Frontal cortex (tissue), 4 donors: ENCODE results near the gene ZBTB7C. TPM values are rescaled to one million over a fixed set of nuclear protein-coding genes. Genes with fewer than 3 reads are reported as not detected.
A peak's percentile ranks its signal among the peaks of the same experiment; 100 is the strongest.
"Not testable (repeated sequence)": the region's sequence is repeated elsewhere in the genome, so short reads cannot be mapped to it uniquely, and the experiment has no call there.

Source experiments
- DNase-seq, 2 donors: peaks; one replicate each; pipeline ENCODE4 v3.0.0; 2012; ENCODE audit warnings: low spot score in 2 of 2
- FAIRE-seq: peaks from 2 replicates; lab custom pipeline; 2012; peaks lifted over from hg19 to GRCh38; lab: Jason Lieb, UNC
- total RNA-seq: library from RNA; depleted of rRNA; stranded (reverse); fragments of >200 nt; gene quantifications from one replicate; pipeline ENCODE4 v1.2.3, GENCODE V29; 2014
- donor health status: control.
- donor health status: control.
- donor health status: control.

The ZBTB7C gene
- total RNA-seq, result 1.6 TPM

DNA sequence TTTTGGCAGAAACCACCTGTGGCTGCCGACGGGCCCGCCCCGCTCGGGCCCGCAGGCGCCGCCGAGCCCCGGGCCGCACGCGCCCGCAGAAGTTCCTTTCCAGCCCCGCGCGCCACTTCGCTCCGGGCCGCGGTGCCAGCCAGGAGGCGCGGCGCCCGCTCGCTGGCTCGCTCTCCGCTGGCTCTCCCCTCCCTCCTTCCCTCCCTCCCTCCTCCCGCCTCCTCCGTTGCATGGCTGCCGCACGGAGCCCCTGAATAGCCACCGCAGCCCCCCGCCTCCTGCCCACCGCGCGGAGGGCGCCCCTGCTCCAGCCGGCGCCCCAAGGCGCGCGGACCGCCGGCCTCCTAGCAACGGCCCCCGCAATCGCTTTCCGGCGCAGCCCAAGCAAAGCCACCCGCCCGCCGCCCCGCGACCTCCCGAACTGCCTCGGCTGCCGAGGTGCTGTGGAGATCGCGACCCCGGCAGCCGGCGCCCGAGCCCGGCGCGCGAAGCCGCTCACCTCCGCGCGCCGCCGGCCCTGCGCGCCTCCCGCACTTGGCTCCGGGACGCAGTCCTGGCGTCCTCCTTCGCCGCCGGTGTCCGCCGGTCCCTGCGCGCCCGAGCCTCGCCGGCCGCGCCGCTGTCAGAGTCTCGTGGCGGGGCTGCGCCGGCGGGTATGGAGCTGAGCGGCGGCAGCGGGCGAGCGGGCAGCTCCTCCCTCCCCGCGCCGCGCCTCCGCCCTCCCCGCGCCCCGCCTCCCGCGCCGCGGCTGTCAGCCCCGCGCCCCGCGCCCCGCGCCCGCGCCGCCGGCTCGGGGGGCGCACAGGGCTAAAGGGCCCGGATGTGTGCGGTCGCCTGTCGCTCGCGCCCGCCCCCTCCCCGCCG lies at the start of gene ZBTB7C:
Gene ZBTB7C (minus strand): TSS at position 657 of the 864 bp plus-strand sequence.
- no peak for FAIRE-seq
- DNase-seq, result peak; percentile 51 to 72

DNA sequence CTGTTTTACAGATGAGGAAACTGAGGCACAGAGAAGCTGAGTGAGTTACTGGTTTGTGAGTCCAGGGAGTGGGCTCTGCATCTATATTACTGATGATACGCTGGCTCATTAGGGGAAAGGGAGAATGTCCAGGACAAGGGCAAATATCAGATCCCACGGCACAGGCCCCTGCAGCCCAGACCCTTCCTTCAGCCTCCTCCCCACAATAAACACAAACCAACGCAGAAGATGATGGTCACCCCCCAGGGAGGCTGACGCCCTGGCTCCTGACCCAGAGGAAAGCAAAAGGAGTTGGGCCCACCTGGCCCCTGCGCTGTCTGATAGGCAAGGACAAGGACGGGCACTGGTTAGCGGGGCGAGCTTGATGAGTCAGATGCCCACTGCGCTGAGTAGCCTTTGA lies 47.7 kb upstream of the ZBTB7C start:
- FAIRE-seq, result no peak
- DNase-seq, result no peak

DNA sequence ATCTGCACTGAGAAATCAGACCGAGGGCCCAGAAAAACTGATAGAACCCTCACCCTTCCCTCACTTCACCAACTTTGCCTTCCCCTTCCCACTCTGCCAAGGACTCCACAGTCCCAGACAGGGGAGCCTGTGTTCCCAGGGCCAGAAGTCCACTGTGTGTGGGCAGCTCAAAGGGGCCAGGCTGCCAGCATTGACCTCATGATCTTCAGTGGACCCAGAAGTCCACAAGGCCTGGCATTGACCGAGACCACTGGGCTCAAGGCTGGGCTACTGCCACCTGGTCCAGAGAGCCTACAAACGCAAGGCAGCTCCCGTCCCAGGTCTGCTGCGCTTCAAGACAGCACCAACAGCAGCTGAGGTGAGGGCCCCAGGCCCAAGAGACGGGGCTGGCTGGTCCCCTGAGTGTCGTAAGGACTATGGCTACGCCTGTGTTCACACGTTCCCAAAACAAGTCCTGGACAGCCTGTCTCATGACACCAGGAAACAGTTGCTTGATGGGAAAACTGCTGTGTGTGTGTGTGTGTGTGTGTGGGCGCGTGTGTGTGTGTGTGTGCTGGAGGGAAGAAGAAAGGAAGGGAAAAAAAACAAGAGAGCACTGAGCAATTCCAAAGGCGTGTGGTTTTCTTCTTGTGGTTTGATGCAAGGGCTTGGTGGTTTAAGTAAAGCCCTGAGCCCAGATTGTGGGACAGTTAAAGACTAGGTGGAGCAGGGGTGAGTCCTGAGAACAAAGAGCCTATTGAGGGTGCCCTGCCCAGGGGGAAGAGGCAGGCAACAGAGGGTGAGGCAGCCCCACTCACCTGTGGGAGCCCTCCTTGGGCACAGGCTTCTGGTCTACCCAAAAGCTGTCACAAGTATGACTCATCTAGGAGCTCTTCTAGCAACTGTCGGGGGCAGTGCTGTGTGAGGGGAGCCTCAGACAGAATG lies 46.6 kb upstream of the ZBTB7C start:
- FAIRE-seq, result no peak

DNA sequence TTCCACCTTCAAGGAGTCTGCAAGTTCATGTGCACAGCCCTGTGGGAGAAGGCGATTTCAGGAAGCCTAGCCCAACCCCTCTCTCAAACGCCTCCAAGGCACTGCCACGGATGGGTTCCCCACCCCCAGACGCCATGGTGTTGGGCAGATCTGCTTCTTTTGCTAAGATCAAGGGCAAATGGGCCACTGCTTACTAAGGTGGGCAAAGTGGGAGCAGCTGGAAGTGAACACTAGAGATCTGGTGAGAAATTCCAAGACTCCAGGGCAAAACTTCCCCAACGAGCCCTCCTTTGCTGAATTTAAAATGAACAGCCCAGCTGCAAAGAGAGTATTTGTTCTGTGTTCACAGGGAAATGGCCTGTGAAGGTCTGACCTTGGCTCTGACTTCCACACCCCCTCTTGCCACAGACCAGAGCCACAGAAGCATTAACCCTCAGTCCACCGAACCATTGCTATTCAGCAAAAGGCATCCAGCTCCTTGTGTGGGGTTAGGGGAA lies 45.1 kb upstream of the ZBTB7C start:
- FAIRE-seq (no peak), DNase-seq (no peak)

More for the DNA sequence above, 46.6 kb upstream of the ZBTB7C start:
- DNase-seq, result no peak

DNA sequence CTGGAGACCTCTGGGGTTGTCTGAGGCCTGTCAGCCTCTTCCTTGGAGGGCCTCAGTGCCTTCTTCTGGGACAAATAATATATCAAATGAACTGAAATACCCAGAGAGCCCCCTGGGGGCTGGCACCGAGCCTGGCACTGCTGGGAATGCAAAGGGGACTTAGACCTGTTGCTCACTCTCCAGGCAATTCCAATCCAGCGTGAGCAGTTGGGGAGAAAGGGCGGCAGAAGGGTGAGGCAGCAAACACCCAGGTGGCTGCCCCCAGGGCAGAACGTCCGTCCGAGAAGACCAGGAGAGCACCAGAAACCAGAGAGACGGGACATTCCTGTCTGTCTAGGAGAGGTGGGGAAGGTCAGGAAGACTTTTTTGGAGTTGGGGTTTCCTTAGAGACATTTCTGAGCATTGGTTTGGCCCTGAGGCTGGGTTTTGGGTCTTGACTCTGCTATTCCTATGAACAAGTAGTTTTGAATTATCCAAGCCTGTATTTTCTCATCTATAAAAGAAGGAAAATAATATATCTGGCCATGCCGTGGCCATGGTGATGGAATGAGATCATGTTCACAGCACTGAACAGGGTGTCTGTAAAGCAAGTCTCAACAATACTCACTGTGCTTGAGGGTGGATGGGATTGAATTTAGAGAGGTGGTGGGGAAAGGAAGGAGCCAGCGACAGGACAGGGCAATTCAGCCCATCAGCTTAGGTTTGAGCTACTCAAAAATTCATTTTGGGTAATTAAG lies 44.3 kb upstream of the ZBTB7C start:
- DNase-seq (no peak), FAIRE-seq (no peak)

DNA sequence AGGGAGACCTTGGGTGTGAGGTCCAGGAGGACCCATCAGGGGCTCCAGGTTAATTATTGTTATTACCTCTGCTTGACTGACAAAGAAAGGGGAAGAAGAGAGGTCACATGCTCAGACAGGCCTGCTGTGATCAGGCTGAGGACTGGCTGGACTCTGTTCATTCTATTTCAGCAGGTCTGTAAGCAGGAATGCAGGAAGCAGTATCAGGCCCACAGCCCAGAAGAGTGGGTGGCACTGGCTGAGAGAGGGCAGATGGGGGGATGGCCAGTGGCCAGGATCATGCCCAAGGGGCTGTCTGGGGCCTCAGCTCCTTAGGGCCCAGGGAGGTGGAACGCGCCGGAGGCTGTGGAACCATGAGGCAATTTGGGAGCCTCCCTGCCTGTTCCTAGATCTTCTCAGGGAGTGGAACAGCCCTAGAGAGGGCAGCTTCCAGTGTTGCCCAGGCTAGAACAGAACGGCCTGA lies 43.7 kb upstream of the ZBTB7C start:
- FAIRE-seq (no peak), DNase-seq (no peak)

DNA sequence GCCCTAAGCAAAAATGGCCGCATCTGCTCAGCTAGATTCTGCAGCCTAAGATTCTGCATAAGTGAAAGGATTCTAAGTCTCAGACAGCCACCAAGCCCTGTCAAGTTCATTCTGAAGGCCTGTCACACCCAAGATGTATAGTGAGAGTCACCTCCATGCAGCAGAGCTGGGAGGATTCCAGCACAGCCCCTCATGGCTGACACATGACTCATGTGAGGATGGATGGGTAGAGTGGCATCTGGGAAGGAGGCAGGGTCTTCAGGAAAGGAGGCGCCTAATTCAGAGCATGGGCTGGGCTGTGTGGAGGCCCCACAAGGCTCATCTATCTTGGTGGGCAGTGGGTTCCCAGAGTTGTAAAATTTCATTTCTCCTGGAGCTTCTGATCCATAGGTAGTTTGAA lies 41.5 kb upstream of the ZBTB7C start:
- FAIRE-seq, result no peak
- no peak for DNase-seq

DNA sequence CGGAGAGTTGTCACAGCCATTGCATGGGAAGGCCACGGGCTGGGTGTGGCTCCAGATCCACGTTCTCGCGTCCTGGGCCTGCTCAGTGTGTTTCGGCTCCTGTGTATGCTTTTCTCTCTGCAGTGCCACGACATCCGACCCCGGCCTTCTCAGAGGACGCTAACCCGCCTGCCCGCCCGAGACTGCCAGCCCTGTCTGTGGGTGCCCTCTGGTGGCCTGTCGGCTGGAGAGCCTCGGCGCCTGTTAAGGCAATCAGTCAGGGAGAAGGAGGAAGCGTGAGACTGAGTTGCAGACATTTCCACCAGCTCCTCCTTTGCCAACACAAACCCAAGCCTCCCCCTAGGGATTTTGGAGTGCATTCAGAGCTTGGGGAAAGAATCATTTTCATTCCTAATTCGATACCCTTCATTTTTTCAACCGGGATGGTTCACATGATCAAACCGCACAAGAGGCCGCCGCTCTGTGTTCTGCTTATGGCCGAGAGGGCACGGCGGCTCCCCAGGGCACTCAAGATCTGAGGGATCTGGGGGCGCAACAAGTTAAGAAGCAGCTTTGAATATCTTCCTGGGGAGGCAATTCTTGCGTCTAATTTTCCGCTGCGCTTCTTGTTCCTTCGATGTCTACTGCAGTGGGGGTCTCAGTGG lies 37.5 kb upstream of the ZBTB7C start:
- DNase-seq (peak; percentile 38 to 80), FAIRE-seq (no peak)

DNA sequence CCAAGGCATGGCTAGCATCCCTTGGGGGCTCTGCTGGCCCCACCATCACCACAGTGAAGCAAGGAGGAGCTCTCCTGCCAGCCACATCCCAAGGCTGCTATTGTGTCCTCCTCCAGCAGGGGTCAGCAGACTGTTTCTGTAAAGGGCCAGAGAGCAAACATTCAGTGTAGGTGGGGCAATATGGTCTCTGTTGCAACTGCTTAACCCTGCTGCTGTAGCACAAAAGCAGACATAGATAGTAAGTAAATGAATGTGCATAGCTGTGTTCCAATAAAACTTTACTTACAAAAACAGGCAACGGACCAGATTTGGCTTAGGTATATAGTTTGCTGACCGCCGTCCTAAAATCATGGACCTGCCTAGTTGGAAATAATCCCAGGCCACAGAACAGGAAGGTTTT lies 36.4 kb upstream of the ZBTB7C start:
- FAIRE-seq (no peak), DNase-seq (no peak)

DNA sequence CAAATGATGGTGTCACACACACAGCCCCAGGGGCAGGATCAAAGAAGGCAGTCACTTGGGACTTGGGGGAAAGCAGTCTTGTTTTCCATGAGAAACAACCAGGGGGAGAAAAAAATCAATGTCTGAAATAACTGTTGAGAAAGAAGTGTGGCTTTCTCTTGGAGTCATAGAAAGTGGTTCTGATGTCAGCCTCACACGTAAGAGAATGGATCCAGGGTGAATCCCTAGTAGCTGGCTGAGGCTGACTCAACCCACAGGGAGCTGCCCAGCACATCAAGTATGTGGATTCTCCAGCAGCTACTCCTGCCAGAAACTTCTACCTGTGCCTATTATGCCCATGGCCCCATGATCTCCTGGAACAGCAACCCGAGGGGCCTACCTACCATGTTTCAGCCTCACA lies 33.6 kb upstream of the ZBTB7C start:
- DNase-seq (no peak), FAIRE-seq (no peak)

DNA sequence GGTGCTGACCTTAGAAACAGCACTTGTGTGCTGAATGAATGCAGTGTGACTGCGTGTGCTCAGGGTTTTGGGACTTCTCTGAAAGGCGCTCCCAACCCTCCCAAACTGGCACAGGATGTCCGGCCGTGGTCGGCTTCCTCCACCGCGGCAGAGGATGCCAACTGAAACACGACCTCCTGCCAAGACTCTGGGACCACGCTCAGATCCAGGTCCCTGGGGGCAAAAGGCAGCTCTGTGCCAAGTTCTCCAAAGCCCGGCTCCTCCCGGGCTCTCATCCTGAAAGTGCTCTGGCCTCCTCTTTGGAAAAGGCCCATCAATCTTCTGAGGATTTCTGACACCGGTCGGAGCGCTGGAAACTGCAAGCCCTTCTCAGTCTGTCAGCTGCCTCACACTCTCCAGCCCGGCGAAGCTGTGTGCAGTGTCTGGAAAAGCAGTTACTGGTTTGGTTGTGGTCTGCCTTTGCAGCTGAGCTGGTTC lies 32.3 kb upstream of the ZBTB7C start:
- no peak for FAIRE-seq

DNA sequence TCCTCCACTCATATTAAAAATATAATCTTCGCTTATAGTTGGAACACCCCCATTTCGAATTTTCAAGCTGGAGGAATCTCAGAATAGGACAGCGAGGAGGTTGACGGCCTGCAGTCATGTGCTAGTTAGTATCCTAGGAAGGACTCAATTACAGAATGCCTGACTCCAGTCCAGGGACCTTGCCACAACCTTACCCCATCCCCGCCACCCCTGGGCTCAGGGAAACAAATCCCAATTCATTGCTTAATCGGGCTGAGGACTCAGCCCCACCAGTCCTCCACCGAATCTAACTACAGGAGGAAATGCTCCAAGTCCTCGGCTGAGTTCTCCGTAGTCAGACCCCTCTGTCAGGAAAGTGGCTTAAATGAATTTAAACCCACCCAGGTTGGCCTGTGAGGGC lies 31.7 kb upstream of the ZBTB7C start:
- DNase-seq, result no peak
- no peak for FAIRE-seq

More for the DNA sequence above, 32.3 kb upstream of the ZBTB7C start:
- no peak for DNase-seq

DNA sequence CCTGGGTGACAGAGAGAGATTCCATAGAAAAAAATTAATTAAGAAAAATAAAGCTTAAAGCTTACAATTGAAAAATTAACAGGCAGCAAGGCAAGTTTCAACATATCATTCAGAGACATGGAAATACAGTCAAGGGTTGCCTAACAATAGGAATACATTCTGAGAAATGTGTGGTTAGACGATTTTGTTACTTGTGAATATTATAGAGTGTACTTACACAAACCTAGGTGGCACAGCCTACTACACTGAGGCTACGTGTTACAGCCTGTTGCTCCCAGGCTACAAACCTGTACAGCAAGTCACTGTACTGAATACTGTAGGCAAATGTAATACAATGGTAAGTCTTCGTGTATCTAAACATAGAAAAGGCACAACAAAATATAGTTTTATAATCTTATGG lies 27.7 kb upstream of the ZBTB7C start:
- DNase-seq (no peak), FAIRE-seq (no peak)

DNA sequence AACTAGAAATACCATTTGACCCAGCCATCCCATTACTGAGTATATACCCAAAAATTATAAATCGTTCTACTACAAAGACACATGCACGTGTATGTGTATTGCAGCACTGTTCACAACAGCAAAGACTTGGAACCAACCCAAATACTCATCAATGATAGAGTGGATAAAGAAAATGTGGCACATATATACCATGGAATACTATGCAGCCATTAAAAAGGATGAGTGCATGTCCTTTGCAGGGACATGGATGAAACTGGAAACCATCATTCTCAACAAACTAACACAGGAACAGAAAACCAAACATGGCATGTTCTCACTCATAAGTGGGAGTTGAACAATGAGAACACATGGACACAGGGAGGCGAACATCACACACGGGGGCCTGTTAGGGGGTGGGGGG lies 25.2 kb upstream of the ZBTB7C start:
- not testable (repeated sequence) for DNase-seq

DNA sequence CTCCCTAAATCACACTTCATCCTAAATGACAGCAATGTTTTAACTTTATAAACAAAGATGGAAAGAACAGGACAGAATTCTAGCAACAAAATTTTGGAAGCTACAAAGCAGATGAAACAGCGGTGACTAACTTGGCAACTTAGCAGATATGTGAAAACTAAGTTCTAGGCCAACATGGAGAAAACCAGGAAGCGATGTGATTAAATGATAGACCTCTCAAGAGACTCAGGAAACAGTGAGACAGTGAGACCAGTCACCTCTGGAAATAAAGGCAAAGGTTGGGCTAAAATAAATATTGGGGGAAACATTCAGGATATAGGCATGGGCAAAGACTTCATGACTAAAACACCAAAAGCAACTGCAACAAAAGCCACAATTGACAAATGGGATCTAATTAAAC lies 24.4 kb upstream of the ZBTB7C start:
- DNase-seq (no peak), FAIRE-seq (no peak)

More for the DNA sequence above, 25.2 kb upstream of the ZBTB7C start:
- not testable (repeated sequence) for FAIRE-seq

DNA sequence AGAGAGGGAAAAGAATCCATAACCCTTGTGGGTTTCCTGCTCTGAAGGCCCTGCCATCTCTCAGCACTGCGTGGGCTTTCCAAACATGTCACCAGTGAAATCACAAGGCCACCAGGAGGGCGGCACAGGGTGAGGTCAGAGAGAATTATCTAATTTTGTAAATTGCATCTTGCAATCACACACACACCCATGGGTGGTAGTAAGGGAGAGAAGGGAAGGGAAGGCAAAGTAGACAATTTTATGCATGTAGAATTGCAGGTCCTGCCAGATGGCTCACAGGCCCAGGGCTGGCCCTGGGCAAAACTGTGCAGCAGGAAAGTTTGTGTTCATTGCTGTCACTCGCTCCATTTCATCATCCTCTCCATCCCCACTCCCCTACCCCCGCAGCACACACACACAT lies 21.0 kb upstream of the ZBTB7C start:
- no peak for DNase-seq
- no peak for FAIRE-seq

DNA sequence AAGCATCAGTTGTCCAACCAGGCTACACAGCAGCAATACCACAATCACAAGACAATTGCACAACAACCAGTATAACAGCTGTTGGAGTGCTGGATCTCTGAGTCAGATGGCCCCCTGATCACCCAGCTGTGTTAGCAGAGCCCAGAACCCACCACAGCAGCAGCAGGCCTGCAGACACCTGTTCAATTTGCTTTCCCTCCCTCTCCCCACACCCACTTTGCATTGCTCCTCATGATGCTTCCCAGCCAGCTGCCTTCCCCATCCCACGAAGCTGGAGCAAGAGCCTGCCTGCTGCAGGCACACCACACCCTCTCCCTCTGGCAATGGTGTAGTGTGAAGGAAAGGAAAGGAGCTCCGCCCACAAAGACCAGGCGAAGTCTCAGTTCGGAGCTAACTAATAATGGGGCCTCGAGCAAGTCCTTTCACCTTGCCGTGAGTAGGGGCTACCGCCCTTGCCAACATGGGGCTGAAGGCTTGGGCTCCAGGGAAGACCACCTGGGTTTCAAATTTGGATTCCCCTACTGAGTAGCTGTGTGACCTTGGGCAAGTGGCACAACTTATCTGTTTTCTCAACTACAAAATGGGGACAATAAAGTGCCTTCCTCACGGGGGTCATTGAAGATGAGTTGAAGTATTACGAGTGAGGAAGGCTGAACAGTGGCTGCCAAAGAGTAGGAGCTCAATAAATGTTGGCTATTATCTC lies 19.4 kb upstream of the ZBTB7C start:
- no peak for FAIRE-seq
- no peak for DNase-seq

DNA sequence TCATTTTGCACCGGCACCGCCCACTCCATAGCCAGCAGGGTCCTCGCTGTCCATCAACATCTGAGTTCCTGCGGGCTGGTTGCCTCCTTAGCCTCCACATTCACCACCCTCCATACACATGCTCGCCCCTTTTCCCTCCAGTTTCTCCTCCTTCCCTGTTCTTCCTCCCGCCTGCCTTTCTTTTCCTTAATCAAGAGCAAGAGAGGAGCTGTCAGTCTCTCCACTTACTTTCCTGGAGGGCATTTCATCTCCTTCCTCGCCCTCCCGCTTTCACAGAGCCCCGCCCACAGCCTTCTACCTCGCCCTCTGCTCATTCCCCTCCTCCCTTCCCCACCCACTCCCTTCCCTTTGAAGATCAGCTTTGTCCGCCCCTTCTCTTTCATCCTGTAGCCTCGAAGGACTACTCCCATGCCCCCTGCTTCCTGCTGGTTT lies 13.8 kb upstream of the ZBTB7C start:
- DNase-seq, result no peak
- no peak for FAIRE-seq
